Measurements from ENCODE around the gene KLLN.
"Not testable (repeated sequence)": the region's sequence is repeated elsewhere in the genome, so short reads cannot be mapped to it uniquely, and the experiment has no call there.

Gene KLLN

GRCh38 chr10:87842776-87843497, 20.4 kb downstream of the KLLN start:
- no peak for DNase-seq (ENCODE audit: low spot score)

GRCh38 chr10:87842220-87842641, 21.1 kb downstream of the KLLN start:
- no peak for DNase-seq (ENCODE audit: low spot score)

GRCh38 chr10:87841186-87841585, 22.1 kb downstream of the KLLN start:
- DNase-seq (ENCODE audit: low spot score) = no peak

GRCh38 chr10:87838650-87839049, 24.7 kb downstream of the KLLN start:
- no peak for DNase-seq (ENCODE audit: low spot score)

- DNase-seq (ENCODE audit: low spot score) = no peak
Observed at GRCh38 chr10:87837445-87837844, 25.9 kb downstream of the KLLN start.

GRCh38 chr10:87836098-87836497, 27.2 kb downstream of the KLLN start:
- DNase-seq (ENCODE audit: low spot score) = no peak

- DNase-seq (ENCODE audit: low spot score) = no peak
Observed at GRCh38 chr10:87829986-87830729, 33.2 kb downstream of the KLLN start.

GRCh38 chr10:87829051-87829450, 34.3 kb downstream of the KLLN start:
- not testable (repeated sequence) for DNase-seq (ENCODE audit: low spot score)

GRCh38 chr10:87827681-87828080, 35.7 kb downstream of the KLLN start:
- no peak for DNase-seq (ENCODE audit: low spot score)

- no peak for DNase-seq (ENCODE audit: low spot score)
Observed at GRCh38 chr10:87826653-87827052, 36.7 kb downstream of the KLLN start.

- no peak for DNase-seq (ENCODE audit: low spot score)
Observed at GRCh38 chr10:87819289-87819585, 44.1 kb downstream of the KLLN start.

- DNase-seq (ENCODE audit: low spot score) = peak; percentile 57
Observed at GRCh38 chr10:87818505-87819288, 44.6 kb downstream of the KLLN start.

GRCh38 chr10:87817609-87818504, 45.5 kb downstream of the KLLN start, which contains the start of gene ATAD1:
TSS of gene ATAD1 (minus strand) at chr10:87818226. CDS start at chr10:87814599, 3,627 bp downstream.
- peak; percentile 88 for DNase-seq (ENCODE audit: low spot score)

GRCh38 chr10:87816898-87817608, 46.3 kb downstream of the KLLN start:
- no peak for DNase-seq (ENCODE audit: low spot score)

GRCh38 chr10:87816163-87816897, 47.0 kb downstream of the KLLN start:
- DNase-seq (ENCODE audit: low spot score) = no peak

All from CD4-positive, alpha-beta T cell treated with Interleukin-6 at 100 ng/mL for 8 hours (primary cell).